Tibial nerve (tissue), 4 donors: ENCODE data around the gene MYB. TPM values are rescaled to one million over a fixed set of nuclear protein-coding genes. Genes with fewer than 3 reads are reported as not detected.

ENCODE experiments used
- DNase-seq, 2 donors: peaks; one replicate each; pipeline ENCODE4 v3.0.0-alpha.2; 2019; ENCODE audit warnings: low spot score in 2 of 2
- H3K27ac ChIP-seq, 4 donors: fragments of 200-600 bp; sonication (generic) in 3 of 4; one replicate each; pipeline ENCODE4 v1.5.1; 2017 to 2019; ENCODE audit warnings: mild to moderate bottlenecking in 1 of 4
- H3K27me3 ChIP-seq, 2 donors: fragments of 200-600 bp; sonication (generic) in 1 of 2; one replicate each; pipeline versions ENCODE4 v1.5.1 to v1.6.0; 2017 to 2019
- H3K36me3 ChIP-seq, 3 donors: fragments of 200-600 bp; sonication (generic); one replicate each; pipeline ENCODE4 v1.5.1; 2018 to 2019
- H3K4me1 ChIP-seq, 4 donors: fragments of 200-600 bp; sonication (generic) in 3 of 4; one replicate each; pipeline ENCODE4 v1.5.1; 2017 to 2019
- H3K4me3 ChIP-seq, 4 donors: fragments of 200-600 bp; sonication (generic) in 3 of 4; one replicate each; pipeline ENCODE4 v1.5.1; 2017 to 2019; ENCODE audit warnings: mild to moderate bottlenecking in 1 of 4, moderate library complexity in 1 of 4
- H3K9me3 ChIP-seq, 4 donors: fragments of 200-600 bp; sonication (generic) in 3 of 4; one replicate each; pipeline ENCODE4 v1.5.1; 2017 to 2019
- EP300 ChIP-seq, 2 donors: sonication (generic); formaldehyde crosslinking; IDR thresholded peaks; one replicate each; pipeline ENCODE4 v1.6.1; 2017; ENCODE audit warnings: antibody characterized with exemption in 2 of 2, mild to moderate bottlenecking in 1 of 2
- POLR2A ChIP-seq, 2 donors: fragments of 450-650 bp; IDR thresholded peaks; one replicate each; pipeline ENCODE4 v1.6.1; 2017; ENCODE audit warnings: antibody characterized with exemption in 2 of 2, mild to moderate bottlenecking in 2 of 2, moderate library complexity in 2 of 2
- WGBS, 2 donors: methylation state at CpG; one replicate each; pipeline ENCODE4 v1.1.5; 2018; 5-methylcytosine and 5-hydroxymethylcytosine counted together
- total RNA-seq, 4 donors: library from RNA; depleted of rRNA; stranded (reverse); fragments of >200 nt; gene quantifications; one replicate each; pipeline ENCODE4 v1.1.0, GENCODE V29; 2016
- TF ChIP-seq, protein P1 (sequence below), 5 experiments: fragments of 200-600 bp in 3 of 5; fragments of 450-650 bp in 2 of 5; sonication (generic) in 3 of 5; IDR thresholded peaks; one replicate each; pipeline ENCODE4 v1.5.1; 2016 to 2019; ENCODE audit warnings: antibody characterized with exemption in 5 of 5, mild to moderate bottlenecking in 3 of 5, moderate library complexity in 2 of 5

The MYB gene
- total RNA-seq, 4 donors from 2014 or later, result 0.63 to 1.2 (median 0.83) TPM

GRCh38 chr6:135183532-135184440 is 2.7 kb downstream of the MYB start:
- Histone ChIP-seq H3K27ac (no peak overlapping the region), H3K27me3 (peaks cover 0 to 66% of the 10 kb centered on the region in 2 donors), H3K4me3 (peak overlapping the region in 3 of 4 donors; percentile 36 to 69 (median 56)), H3K36me3 (no peaks in the 10 kb centered on the region), H3K9me3 (no peaks in the 10 kb centered on the region), H3K4me1 (peaks cover 0 to 32% (median 16%) of the 10 kb centered on the region in 4 donors)
- TF ChIP-seq, protein P1, sequence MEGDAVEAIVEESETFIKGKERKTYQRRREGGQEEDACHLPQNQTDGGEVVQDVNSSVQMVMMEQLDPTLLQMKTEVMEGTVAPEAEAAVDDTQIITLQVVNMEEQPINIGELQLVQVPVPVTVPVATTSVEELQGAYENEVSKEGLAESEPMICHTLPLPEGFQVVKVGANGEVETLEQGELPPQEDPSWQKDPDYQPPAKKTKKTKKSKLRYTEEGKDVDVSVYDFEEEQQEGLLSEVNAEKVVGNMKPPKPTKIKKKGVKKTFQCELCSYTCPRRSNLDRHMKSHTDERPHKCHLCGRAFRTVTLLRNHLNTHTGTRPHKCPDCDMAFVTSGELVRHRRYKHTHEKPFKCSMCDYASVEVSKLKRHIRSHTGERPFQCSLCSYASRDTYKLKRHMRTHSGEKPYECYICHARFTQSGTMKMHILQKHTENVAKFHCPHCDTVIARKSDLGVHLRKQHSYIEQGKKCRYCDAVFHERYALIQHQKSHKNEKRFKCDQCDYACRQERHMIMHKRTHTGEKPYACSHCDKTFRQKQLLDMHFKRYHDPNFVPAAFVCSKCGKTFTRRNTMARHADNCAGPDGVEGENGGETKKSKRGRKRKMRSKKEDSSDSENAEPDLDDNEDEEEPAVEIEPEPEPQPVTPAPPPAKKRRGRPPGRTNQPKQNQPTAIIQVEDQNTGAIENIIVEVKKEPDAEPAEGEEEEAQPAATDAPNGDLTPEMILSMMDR (IDR thresholded peaks at IDR 0.05), result peak in 2 of 5 experiments; percentile 20 to 40
- no peak for TF ChIP-seq EP300 (IDR thresholded peaks at IDR 0.05)
- no peak for DNase-seq
- WGBS, 2 donors, result 12 to 13% methylated on average over 19 of the region's 19 CpGs

- Histone ChIP-seq H3K36me3 (no peaks in the 10 kb centered on the region), H3K27me3 (peaks cover 0 to 66% of the 10 kb centered on the region in 2 donors), H3K4me3 (no peak overlapping the region), H3K27ac (no peak overlapping the region), H3K9me3 (no peaks in the 10 kb centered on the region), H3K4me1 (peaks cover 0 to 30% (median 16%) of the 10 kb centered on the region in 4 donors)
- TF ChIP-seq, protein P1 (IDR thresholded peaks at IDR 0.05), result no peak
- TF ChIP-seq POLR2A (IDR thresholded peaks at IDR 0.05), result no peak
- TF ChIP-seq EP300 (IDR thresholded peaks at IDR 0.05), result no peak
- 89 to 91% methylated on average over 3 of the region's 3 CpGs for WGBS, 2 donors
- DNase-seq, result no peak
Observed at GRCh38 chr6:135185483-135185882, 4.4 kb downstream of the MYB start.

GRCh38 chr6:135186255-135186654 is 5.1 kb downstream of the MYB start:
- no peak for TF ChIP-seq EP300 (IDR thresholded peaks at IDR 0.05)
- TF ChIP-seq, protein P1 (IDR thresholded peaks at IDR 0.05), result no peak
- TF ChIP-seq POLR2A (IDR thresholded peaks at IDR 0.05), result no peak
- DNase-seq, result no peak
- Histone ChIP-seq H3K4me1 (peaks cover 0 to 27% (median 16%) of the 10 kb centered on the region in 4 donors), H3K36me3 (no peaks in the 10 kb centered on the region), H3K4me3 (no peak overlapping the region), H3K27ac (no peak overlapping the region), H3K27me3 (peaks cover 0 to 66% of the 10 kb centered on the region in 2 donors), H3K9me3 (no peaks in the 10 kb centered on the region)
- WGBS, 2 donors, result 98 to 100% methylated on average over 2 of the region's 2 CpGs

DNA sequence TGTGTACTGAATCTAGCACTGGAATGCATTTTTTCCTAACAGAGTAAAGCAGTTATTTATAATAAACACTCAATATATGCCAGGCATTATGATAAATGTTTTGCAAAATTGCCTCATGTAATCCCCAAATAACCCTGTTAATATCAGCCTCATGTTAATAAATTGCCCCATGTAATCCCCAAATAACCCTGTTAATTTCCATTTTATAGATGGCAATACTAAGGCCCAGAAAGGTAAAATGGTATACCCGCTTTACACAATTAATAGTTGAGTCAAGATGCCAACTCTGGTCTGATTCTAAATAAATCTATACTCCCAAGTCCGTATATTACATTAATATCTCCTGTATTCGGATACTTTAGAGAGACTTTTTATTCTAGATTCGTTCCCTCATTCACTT is 6.3 kb downstream of the MYB start:
- no peaks in the 10 kb centered on the region for H3K36me3 ChIP-seq
- no peaks in the 10 kb centered on the region for H3K9me3 ChIP-seq
- H3K4me3 ChIP-seq, result no peak overlapping the region
- no peak overlapping the region for H3K27ac ChIP-seq
- H3K27me3 ChIP-seq, result peaks cover 0 to 60% of the 10 kb centered on the region in 2 donors
- 96 to 98% methylated on average over 4 of the region's 4 CpGs for WGBS, 2 donors
- no peak for TF ChIP-seq POLR2A (IDR thresholded peaks at IDR 0.05)
- TF ChIP-seq, protein P1 (IDR thresholded peaks at IDR 0.05), result no peak
- no peak for DNase-seq
- H3K4me1 ChIP-seq, result peaks cover 0 to 17% (median 11%) of the 10 kb centered on the region in 4 donors

GRCh38 chr6:135188718-135189117 is 7.6 kb downstream of the MYB start:
- no peak overlapping the region for H3K4me3 ChIP-seq
- H3K36me3 ChIP-seq, result no peaks in the 10 kb centered on the region
- no peak overlapping the region for H3K27ac ChIP-seq
- TF ChIP-seq, protein P1 (IDR thresholded peaks at IDR 0.05), result no peak
- TF ChIP-seq POLR2A (IDR thresholded peaks at IDR 0.05) (no peak), EP300 (IDR thresholded peaks at IDR 0.05) (no peak)
- no peaks in the 10 kb centered on the region for H3K9me3 ChIP-seq
- WGBS, 2 donors, result 95% methylated on average over 2 of the region's 2 CpGs
- H3K4me1 ChIP-seq, result peaks cover 0 to 4% (median 1%) of the 10 kb centered on the region in 4 donors
- DNase-seq, result no peak
- H3K27me3 ChIP-seq, result peaks cover 0 to 47% of the 10 kb centered on the region in 2 donors
